RWPE1 (cell line): ENCODE results near the gene OSBPL8.
A peak's percentile ranks its signal among the peaks of the same experiment; 100 is the strongest.

Experiments
- CTCF ChIA-PET: fragments of 350-600 bp; sonication (Branson Sonifier 250); formaldehyde crosslinking; extraction: SDS; loops from one replicate; lab custom pipeline; 2021; lab: Yijun Ruan, JAX
- POLR2A ChIA-PET: fragments of 400-600 bp; formaldehyde crosslinking; extraction: SDS; loops from one replicate; lab custom pipeline; 2020; ENCODE audit warnings: antibody characterized with exemption; ENCODE audit not compliant: low non-redundant PET; lab: Yijun Ruan, JAX
- DNase-seq: peaks from one replicate; pipeline ENCODE4 v3.0.0; 2012; ENCODE audit warnings: low spot score
- H3K27ac ChIP-seq: fragments of 450-650 bp; 2 replicates; pipeline ENCODE4 v1.5.1; 2017
- CTCF ChIP-seq: fragments of 450-650 bp; conservative IDR thresholded peaks from 2 replicates; pipeline ENCODE4 v1.5.1; 2017; ENCODE audit warnings: low read depth, mild to moderate bottlenecking

Gene OSBPL8

GRCh38 chr12:76432733-76433132, 126.8 kb downstream of the OSBPL8 start:
- DNase-seq: no peak
- ChIA-PET CTCF (interaction anchor here (0.7 kb wide), 1 partner anchor 635 kb away, joined by 3 read pairs; no protein-coding TSS in a partner anchor), POLR2A (no interaction called here)

GRCh38 chr12:76428117-76428516, 131.5 kb downstream of the OSBPL8 start:
- ChIA-PET POLR2A (no interaction called here), CTCF (interaction anchor here (0.6 kb wide), 1 partner anchor 179 kb away, joined by 3 read pairs; no protein-coding TSS in a partner anchor)
- DNase-seq: no peak
- H3K27ac ChIP-seq: no peak overlapping the region
- no peak for TF ChIP-seq CTCF

More at GRCh38 chr12:76432733-76433132, 126.8 kb downstream of the OSBPL8 start:
- TF ChIP-seq CTCF: no peak
- H3K27ac ChIP-seq: no peak overlapping the region

GRCh38 chr12:76426160-76426559, 133.4 kb downstream of the OSBPL8 start:
- no peak for DNase-seq
- no peak overlapping the region for H3K27ac ChIP-seq
- CTCF ChIA-PET: no interaction called here
- POLR2A ChIA-PET: no interaction called here
- TF ChIP-seq CTCF: no peak

GRCh38 chr12:76424941-76425340, 134.6 kb downstream of the OSBPL8 start:
- POLR2A ChIA-PET: no interaction called here
- no peak for TF ChIP-seq CTCF
- no peak for DNase-seq
- H3K27ac ChIP-seq: no peak overlapping the region
- CTCF ChIA-PET: no interaction called here

GRCh38 chr12:76422543-76423438, 136.8 kb downstream of the OSBPL8 start:
- peak; percentile 4 for DNase-seq
- CTCF ChIA-PET: no interaction called here
- POLR2A ChIA-PET: interaction anchor here (0.5 kb wide), 1 partner anchor 395 kb away, joined by 3 read pairs; no protein-coding TSS in a partner anchor
- no peak for TF ChIP-seq CTCF
- H3K27ac ChIP-seq: no peak overlapping the region

GRCh38 chr12:76422154-76422542, 137.4 kb downstream of the OSBPL8 start:
- CTCF ChIA-PET: no interaction called here
- H3K27ac ChIP-seq: no peak overlapping the region
- no peak for TF ChIP-seq CTCF
- POLR2A ChIA-PET: no interaction called here
- no peak for DNase-seq
